Kidney tubule cell (primary cell): ENCODE results near the gene SIPA1L2.

Experiments used
- DNase-seq: peaks from one replicate; pipeline ENCODE4 v3.0.0-alpha.2; 2018; ENCODE audit warnings: low spot score

The SIPA1L2 gene

DNA sequence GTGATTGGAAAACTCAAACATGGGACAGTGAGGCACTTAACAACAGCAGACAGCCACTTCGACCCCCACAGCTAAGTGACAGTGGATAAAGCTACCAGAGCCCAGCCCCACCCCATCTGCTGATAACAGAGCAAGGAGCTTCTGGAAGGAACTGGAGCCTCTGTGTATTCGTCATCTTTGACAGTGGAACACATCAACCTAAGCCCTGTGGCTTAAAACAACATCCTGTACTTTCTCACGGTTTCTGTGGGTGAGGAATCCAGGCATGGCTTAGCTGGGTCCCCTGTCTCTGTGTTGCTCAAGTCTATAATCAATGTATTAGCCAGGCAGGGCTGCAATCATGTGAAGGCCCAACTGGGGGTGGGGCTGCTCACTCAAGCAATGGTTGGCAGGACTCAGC lies 18.4 kb upstream of the SIPA1L2 start:
- no peak for DNase-seq

DNA sequence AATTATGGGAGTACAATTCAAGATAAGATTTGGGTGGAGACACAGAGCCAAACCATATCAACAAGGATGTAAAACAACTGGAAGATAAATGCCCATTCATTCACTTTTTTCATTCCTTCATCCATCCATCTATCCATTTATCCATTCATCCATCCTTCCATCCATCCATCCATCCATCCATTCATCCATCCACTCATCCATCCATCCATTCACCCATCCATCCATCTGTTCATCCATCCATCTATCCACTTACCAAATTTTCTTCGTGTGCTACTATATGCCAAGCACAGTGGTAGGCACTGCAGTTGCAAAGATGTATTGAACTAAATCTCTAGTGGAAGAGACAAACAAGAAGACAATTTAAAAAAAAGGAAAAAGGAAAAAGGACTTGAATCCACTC lies 14.3 kb upstream of the SIPA1L2 start:
- no peak for DNase-seq

DNA sequence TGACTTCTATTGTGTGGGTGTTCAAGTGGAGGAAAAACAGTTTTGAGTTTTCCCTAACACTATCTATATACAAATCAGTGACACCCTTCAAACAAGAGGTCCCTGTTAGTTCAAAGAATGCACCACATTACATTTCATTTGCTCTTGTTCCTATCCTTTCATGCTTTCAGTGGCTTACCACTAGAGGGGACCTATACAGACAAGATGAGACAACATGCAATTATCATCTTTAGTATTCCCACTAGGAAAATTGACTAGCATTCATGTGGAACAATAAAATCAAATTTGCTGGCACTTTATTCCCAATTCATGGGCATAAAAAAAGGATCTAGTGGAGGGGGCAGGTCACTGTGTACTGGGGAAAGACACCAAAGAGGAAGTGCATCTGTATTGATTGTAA lies 13.3 kb upstream of the SIPA1L2 start:
- no peak for DNase-seq

DNA sequence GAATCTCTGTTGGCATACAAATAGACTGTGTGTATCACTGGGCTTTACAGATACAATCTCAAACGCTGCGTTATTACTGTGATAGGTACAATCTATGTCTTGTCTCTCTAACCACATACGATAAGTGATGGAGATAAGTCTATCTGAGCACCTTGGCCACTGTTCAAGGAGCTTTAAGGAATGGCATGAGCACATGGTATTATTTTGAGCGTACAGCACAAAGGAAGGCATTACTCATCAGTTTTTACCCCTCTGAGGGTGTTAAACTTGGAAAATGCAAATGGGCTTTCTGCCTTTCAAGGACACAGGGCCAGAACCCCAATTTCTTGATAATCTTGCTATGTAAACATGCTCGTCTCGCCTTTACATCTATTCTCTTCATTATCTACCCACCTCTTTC lies 11.6 kb upstream of the SIPA1L2 start:
- DNase-seq: no peak

DNA sequence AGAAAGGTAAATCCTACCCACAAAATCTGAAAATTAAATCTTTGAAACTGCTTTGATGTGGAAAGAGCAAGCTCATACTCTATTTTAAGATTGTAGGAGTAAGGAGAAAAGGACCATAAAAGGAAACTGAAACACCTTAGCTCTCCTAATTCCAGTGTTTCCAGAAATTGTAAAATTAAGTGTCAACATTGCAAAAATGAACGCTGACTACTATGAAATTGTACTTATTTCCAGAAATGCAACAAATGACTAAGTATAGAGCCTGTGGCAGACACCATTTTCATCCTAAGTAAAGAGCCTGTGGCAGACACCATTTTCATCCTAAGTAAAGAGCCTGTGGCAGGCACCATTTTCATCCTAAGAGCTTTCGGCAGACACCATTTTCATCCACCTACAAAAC lies 6.9 kb upstream of the SIPA1L2 start:
- no peak for DNase-seq

DNA sequence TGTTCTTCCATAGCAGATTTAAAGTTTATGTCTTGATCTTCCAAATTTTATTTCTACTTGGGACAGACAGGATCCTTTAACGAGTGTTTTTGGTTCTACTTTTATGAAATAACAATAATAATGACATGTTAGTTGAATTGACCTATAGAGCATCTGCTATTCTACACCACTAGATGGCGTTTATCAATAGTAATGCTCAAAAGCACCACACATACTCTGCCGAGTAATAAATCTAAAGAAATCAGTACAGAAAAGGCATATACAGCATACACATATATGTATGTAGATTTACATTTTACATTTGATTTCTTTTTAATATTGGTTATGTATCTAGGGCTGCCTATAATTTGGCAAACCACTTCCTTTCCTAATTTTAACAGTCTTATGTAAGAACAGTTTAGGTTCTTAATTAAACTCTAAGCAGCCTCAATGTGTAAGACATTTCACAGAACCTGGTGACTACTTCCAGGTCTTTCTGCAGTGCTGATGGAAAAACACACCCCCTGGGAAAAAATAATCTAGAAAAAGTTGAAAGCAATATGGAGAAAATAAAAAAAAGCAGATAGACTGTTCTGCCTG lies 5.9 kb upstream of the SIPA1L2 start:
- peak; percentile 65 for DNase-seq

DNA sequence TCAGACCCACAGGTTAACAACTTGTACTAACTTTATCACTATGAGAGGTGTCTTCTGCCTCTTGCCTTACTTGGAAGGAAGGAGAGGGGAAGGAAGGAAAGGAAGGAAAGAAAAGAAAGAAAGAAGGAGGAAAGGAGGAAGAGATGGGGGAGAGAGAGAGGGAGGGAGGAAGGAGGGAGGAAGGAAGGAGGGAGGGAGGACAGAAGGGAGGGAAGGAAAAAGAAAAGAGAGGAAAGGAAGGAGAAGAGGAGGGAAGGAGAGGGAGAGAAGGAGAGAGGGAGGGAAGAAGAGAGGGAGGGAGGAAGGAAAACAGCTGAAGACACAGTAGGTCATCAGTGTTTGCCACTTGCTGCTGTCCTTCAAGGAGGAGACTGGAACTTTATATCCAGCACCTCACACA lies 5.3 kb upstream of the SIPA1L2 start:
- DNase-seq: no peak

DNA sequence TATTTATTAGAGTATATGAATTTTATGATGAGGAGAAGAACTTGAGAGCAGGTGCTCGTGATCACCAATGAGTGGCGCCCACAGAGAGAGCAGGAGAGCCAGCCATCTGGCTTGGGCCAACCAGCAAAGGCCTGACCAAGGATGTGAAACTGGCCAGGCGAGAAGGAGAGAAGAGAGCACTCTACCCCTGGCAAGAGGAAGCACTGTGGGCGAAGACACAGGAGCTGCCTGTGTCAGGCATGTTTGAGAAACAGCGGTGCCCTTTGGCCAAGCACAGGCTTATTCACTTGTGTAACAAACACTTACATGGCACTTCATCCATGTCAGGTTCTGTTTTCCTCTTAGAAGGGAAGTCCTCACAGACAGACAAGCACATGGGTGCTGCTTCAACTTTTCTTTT lies 4.2 kb upstream of the SIPA1L2 start:
- no peak for DNase-seq

DNA sequence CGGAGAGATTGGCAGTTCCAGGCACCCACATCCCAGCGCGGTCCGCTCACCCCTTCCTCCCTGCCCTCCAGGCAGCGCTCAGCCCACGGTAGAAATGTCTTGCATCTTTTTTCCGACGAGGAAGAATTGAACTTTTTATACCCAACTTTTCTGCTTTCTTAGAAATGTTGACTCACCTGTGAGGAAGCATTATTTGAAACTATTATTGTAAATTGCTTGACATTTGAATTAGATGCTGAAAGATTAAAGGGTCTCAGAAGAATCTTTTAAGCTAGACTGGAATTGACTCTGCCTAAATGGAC lies 912 bp upstream of the SIPA1L2 start:
- DNase-seq: no peak

DNA sequence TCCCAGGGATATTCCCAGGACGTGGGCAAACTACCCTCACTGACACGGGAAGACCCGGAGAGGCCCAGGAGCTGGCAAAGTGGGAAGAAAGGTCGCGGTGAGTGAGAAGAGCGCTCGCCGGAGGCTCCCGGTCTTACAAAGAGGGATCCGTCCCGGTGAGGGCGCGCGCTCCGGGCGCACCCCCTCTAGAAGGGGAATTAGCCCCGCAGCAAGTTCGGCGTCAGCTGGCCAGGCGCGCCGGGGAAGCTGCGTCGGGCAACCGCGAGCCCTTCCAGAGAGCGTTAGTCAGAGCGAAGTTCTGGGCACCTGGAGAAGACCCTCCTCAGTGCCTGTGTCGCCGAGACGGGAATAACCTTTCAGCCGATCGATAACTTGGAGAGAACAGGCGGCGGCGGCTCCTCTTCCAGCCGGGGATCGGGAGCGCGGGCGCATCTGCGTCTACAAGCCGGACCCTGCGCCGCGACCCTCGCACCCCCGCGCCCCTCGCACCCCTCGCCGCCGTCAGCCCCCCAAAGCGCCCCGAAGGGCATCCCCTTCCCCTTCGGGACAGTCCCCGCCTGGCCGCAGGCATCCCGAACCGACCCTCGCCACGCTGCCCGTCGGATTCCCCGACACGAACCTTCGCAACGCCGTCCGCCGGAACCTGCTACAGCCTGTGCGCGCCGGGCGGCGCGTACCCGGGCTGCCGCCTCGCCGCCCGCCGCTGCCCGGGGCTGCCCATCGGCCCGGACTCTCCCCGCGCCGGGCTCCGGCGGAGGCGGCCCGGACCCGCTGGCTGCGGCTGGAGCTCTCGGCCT lies 485 bp downstream of the SIPA1L2 start:
- peak; percentile 50 for DNase-seq

DNA sequence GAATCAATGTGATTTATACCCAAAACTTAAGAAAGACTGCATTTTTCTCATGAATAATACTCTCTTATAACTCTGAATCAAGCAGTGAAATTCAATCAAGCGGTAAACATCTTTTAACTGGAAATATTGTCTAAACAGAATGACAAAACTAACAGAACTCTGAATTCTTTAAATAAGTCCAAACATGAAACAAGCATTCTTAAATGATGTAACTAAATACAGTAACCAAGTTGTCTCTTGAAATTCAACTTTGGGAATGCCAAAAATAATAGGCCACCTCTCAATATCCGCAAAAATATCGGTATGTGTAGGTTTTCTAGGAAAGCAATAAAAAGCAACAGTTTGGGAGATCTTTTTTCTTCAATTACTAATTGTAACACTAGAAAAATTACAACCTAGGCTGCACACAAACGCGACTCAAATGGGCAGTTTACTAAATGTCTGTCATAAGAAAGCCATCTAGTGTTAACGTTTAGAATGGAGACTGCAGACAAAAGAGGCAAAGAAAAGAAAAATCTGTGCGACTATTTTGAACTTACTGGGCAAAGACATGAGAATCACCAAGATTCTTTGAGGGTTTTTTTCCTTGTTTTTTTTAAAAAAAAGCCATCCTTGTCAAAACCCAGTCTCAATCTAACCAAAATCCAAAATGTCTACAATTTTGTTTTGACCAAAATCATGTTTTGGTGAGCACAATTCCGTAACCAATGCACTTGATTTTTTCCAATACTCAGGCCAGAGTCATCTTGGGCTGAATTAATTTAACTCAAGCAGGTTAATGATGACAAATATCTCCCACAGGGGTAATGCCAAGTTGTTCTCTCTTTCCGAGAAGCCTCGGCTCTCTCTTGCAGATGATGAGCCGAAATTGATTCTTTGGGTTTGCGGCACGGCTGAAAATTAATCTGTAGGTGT lies 1.3 kb downstream of the SIPA1L2 start:
- peak; percentile 43 for DNase-seq

DNA sequence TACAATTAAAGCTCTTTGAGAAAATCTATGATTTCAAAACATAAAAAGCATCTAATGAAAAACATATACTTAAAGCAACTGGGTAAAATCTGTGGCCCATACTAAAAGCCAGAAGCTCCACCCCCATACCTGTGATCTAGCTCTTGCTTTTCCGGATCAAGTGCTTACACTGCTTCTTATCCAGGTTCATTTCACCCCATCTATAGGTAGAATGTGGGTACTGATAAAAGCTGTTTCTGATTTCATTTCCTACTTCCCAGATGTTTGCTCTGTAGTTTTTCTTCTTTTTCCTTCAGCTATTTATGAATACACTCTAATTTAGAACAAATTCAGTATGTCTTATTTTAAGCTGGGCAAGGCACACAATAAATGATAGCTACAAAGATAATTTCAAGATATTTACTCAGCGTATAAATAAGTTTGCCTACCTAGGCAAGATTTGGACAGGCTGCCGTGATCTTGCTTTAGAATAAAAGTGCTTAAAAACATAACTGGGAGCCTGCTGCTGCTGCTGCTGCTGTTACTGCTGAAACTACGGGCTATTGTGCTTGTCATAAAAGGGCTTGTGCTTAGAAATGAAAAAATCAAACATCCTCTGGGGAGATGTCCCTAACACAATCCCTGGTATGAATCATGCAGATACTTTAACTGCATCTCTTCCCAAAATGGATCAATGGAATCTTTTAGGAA lies 2.1 kb downstream of the SIPA1L2 start:
- peak; percentile 79 for DNase-seq

DNA sequence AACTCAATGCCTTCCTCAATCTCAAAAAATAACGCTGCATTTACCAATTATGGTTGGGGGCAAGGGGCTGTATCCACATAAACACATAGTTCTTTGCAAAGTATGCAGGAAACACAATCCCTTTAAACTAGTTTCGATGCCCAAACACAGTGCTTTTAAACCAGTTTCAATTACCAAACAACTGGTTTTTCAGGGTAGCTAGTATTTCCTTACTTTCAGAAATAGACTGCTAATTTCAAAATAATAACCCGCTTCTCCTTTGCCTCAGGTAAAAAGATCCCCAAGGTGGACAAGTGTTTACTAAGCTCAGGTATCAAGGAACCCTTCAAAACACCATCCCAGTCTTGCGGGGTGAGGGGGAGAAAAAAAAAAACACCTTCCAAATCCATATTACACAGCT lies 2.8 kb downstream of the SIPA1L2 start:
- DNase-seq: no peak

DNA sequence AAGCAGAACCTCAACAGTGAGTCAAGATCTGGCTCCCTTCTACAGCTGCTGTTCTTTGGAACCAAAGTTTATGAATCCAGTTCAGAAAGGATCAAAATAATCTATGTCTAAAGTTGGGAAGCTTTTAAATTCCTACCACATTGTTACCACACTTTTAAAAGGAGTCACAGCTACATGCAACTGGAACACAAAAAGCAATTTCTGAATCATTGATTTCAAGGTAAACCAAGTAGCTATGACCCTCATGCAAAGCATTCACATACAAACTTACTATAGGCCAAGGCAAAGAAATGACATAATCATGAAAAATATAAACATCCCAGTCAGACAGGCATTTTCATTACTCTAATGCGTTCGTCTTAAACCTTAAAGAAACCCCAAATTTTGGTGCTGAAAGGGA lies 3.5 kb downstream of the SIPA1L2 start:
- no peak for DNase-seq

DNA sequence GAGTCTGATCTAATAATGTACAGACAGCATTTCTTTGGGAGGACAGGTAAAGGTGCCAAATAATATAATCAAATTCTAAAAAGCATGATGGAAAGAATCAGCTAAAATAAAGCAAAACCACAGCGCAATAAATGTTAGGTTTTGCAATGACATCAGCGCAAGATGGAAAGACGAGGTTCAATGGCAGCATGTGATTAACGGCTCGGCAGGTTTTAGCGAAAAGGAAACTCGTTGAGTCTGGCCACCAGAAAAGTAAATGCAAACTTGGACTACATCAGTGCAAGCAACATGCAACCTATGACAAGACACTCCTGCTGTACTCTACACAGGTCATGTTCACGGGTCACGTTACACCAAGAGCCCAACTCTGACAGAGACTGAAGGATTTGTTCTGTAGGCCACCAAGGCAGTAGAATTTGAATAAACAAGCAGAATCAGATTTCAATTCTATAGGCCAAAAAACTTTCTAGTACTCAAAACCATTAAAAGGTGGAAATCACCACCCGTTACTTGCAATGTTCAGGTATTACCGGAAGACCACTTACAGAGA lies 4.5 kb downstream of the SIPA1L2 start:
- no peak for DNase-seq

DNA sequence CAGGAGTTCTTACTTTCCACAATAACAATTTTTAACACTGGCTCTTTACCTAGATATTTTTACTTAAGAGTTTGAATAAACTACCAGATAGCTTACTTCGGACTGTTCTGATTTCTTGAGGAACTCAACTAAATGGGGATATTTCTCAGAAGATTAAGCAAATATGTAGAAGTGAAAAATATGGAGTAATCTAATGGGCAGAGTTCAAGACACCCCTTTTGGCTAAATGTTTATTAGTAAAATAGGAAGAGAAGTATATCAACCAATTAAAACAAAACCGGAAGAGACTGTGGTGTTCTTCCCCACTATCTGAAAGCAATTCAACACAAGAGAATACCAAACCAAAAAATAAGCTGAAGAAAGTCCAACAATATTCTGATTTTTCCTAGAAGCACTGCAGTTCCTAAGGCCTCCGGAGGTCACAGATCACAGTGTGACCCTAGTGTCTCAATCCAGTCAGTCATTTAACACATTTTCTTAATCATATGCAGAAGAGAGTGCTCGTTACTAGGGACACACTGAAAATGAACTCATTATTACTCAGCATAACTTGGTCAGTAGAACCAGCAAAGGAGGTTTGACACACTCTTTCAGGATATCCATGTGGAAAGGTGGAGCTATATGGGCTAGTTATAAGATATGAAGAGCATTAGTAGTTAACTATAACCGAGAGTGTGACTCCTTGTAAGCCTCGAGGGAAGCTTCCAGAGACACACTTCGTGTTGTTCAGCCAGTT lies 5.2 kb downstream of the SIPA1L2 start:
- DNase-seq: peak; percentile 52

DNA sequence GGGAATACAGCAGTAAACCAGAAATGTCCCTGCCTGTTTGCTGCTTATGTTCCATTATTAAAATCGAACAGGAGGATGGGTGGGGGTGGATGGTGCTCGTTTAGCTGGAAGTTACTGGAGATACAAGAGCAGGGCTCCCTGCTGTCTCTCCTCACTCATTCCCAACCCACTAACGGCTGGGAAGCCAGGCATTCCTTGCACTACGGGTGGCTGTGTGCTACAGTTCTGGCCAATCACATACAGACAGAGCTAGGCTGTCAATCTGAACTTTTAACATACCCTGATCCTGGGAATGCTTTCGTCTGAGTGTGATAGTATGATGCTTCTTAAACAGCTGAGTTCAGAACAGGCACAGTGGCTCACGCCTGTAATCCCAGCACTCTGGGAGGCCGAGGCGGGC lies 7.0 kb downstream of the SIPA1L2 start:
- no peak for DNase-seq

DNA sequence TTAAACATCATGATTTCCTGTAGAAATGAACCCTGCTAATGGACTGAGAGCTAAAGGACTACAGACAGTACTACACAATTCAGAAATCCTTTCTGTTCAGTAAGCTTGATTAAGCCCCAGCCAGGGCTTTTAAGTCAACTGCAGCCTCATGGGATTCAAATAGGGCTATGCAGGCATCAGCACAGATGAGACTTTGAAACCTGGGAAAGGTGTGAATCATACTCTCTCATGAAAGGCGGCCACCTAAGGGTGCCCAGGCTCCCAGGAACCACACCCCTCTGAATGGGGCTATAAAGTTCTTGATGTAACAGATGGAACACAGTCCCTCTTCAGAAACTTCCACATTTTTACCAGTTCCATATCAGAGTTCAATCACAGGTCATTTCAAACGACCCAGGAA lies 7.6 kb downstream of the SIPA1L2 start:
- peak; percentile 19 for DNase-seq

DNA sequence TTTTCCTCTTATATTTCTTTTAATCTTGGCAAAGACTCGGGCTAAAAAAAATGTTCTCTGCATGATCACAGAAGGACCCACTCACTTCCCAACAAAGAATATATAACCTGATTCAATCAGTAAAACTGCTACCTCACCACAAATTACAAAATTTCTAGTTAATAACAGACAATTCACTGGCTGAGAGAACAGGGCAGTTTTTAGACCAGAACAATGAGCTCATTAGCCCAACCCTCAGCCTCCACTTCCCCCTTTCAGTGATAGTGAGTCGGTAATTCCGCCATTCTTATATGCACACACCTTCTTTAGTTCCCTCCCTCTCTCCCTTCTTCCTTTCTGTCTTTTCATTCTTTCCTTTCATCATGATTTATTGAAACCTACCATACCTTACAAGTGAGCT lies 8.9 kb downstream of the SIPA1L2 start:
- DNase-seq: peak; percentile 79

DNA sequence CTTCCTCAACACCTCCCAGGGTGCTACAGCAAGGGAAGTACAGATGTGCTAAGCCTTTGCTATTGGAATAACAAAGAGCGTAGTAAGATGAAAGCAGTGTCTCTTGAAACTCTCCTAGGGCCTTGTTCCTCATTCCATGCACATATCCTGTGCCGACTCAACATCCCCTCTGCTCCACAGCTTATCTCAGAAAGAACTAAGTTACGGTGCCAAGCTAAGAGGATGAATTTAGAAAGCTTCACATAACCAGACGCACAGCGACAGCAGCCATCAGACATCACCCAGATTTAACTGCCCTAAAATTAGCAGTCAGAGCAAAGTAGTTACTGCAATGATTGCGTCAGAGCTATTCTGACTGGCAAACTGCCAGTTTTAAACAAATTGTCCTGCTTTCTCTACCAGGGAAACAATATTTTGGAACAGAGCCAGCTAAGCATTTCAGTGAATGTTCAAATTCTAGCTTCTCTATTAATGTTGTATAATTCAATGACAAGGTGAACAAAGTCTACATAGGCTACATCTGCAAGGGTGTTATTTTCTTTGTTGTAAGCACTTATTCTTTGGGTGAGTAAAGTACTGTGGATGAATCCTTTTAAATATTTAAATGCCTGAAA lies 9.5 kb downstream of the SIPA1L2 start:
- DNase-seq: peak; percentile 74

DNA sequence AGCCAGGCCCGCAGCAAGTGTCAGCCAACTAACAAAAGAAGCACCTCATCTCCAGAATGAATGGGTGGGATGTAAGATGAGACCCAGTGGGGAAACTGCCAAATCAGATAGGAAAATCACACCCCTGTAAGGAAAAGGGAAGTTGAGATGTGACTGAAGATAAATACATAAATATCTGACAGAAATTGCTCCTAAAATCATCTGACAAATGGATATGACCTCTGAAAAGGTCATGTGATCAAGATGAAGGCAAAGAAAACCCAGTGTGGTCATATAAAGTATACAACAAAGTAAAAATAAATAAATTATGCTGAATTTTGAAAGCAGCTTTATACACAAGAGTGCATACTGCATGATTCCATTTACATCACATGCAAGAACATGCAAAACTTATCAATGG lies 12.7 kb downstream of the SIPA1L2 start:
- no peak for DNase-seq
